Epithelial cell of proximal tubule (primary cell): Measurements from ENCODE around the gene TUBGCP6. TPM values are rescaled to one million over a fixed set of nuclear protein-coding genes. Genes with fewer than 3 reads are reported as not detected.
A peak's percentile ranks its signal among the peaks of the same experiment; 100 is the strongest.

ENCODE experiments used
- DNase-seq: peaks from one replicate; pipeline ENCODE4 v3.0.0-alpha.2; 2011; ENCODE audit warnings: low read depth
- H3K4me3 ChIP-seq: 2 replicates; pipeline ENCODE4 v1.5.1; 2011; ENCODE audit warnings: low read depth, mild to moderate bottlenecking, low read length
- CTCF ChIP-seq: conservative IDR thresholded peaks from 2 replicates; pipeline ENCODE4 v1.5.1; 2012; ENCODE audit warnings: low read depth, mild to moderate bottlenecking, low read length
- total RNA-seq: library from RNA; depleted of rRNA; stranded (reverse); fragments of >200 nt; gene quantifications from 2 replicates; pipeline ENCODE4 v1.2.3, GENCODE V29; 2015

TUBGCP6 gene
- total RNA-seq, 1 donor from 2014 or later: 26.1 TPM

DNA sequence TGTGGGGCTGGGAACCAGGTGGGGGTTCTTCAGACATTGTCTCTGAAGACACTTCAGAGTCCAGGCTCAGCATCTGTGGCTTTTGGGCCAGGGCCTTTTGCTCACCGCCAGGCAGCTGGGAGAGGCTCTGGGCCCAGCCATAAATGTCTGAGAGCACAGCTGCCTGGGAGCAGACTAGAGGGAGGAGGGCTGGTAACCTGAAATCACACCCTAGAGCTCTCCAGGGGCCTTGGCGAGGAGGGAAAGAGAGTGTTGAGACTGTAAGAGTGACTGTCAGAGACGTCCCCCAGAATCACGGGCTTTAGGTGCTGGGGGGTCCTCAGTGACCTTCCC, 55.0 kb downstream of the TUBGCP6 start:
- TF ChIP-seq CTCF: no peak
- DNase-seq: no peak
- peak overlapping the region; percentile 60 for H3K4me3 ChIP-seq

DNA sequence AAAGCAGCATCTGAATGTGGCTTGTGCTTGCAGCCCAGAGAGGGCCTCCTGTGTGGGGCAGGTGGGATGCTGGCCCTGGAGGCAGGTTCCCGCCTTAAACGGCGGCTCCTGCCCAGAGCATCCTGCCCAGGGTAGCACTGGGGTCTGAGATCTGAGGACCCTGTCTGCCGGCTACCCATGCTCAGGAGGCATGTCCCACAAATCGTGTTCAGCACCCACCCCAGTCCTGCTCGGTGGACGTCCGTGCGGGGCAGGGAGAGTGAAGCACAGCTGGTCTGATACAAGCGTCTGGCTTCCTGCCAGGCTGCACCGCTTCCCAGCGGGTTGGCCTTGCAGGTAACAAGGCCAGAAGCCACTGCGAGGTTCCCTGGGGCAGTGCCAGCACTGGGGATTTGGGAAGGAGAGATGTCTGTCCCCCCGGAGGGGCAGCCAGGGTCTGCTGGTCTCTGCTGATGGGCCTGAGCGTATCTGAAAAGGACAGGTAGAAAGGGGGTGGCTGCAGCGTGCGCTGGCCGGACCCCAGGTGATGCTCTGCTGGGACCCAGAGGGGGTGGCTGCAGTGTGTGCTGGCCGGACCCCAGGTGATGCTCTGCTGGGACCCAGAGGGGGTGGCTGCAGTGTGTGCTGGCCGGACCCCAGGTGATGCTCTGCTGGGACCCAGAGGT, 55.5 kb downstream of the TUBGCP6 start:
- no peak for DNase-seq
- no peak for TF ChIP-seq CTCF
- no peak overlapping the region for H3K4me3 ChIP-seq

GRCh38 chr22:50188356-50188755, 56.5 kb downstream of the TUBGCP6 start:
- no peak overlapping the region for H3K4me3 ChIP-seq
- no peak for DNase-seq
- no peak for TF ChIP-seq CTCF

DNA sequence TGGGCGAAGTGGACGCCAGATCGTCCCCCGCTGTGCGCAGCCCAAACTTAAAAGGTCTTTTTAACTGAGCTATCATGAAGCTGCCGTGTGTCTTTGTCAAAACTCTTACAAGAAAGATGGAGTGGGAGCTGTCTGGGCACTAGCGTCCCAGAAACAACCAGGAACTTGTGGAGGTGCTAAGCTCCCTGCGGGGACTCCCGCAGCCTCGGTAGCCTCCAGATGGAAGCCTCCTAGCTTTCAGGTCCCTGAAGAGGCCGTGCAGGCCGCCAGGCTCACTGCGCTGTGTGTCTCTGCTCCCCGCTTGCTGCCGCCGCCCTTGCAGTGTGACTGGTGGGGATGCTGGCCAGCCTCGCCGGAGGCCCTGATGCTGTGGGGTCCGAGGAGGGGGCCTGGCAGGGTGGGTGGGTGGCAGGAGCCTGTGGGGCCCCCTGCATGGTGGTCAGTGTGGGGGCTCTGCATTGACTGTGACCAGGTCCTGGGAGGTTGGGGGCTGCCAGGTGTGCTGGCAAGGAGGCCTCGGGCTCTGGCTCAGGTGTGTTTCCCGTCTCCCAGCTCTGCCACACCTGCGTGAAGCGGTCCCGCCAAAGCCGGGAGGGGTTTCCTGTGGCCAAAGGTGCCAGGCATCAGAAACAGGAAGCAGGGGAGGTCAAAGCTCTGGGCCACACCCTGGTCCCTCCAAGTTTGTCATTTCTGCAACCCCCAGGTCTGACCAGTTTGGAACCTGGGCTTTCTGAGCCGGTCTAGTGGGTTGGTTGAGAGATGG, 57.9 kb downstream of the TUBGCP6 start:
- no peak for TF ChIP-seq CTCF
- DNase-seq: no peak
- peak overlapping the region; percentile 75 for H3K4me3 ChIP-seq

GRCh38 chr22:50186181-50186714, 58.6 kb downstream of the TUBGCP6 start:
- TF ChIP-seq CTCF: no peak
- DNase-seq: no peak
- H3K4me3 ChIP-seq: peak overlapping the region; percentile 75

DNA sequence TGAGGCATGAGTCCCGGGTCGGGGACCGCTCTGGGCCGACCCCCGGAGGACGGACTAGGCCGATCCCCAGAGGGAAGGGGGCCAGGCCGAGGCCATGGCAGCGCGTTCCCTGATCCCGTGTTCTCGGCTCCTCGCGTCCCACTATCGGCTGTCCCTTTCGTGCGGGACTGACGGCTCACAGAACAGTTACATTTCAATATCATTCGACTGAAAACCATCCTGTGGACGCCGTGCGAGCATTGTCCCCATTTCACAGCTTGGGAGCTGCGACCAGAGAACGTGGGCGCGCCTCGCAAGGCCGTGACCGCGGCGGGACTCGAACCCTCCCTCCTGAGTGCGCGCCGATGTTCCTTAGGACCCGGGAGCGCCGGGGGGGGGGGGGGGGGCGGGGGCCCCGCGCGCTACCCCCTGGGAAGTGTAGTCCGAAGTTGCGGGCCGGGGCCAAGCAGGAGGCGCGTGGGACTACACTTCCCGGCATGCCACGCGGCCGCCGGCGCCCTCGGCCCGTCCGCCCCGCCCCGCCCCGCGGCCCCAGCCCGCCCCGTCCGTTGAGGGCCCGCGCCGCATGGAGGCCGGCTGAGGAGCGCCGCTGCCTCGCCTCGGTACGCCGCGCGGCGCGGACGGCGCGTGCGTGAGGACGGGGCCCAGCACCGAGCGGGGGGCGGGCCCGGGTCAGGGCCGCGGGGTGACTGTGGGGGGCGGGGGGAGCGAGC, 59.3 kb downstream of the TUBGCP6 start, which contains the start of gene TRABD:
TSS of gene TRABD (plus strand) at position 539 of the 713 bp plus-strand sequence. CDS start 7,148 bp downstream, outside the sequence.
- H3K4me3 ChIP-seq: peak within 1 kb of the TSS; percentile 75
- TF ChIP-seq CTCF: no peak
- DNase-seq: no peak
